ENCODE results near the gene PPT2. TPM values are rescaled to one million over a fixed set of nuclear protein-coding genes. Genes with fewer than 3 reads are reported as not detected.

PPT2 gene
- total RNA-seq: 15.0 TPM

DNA sequence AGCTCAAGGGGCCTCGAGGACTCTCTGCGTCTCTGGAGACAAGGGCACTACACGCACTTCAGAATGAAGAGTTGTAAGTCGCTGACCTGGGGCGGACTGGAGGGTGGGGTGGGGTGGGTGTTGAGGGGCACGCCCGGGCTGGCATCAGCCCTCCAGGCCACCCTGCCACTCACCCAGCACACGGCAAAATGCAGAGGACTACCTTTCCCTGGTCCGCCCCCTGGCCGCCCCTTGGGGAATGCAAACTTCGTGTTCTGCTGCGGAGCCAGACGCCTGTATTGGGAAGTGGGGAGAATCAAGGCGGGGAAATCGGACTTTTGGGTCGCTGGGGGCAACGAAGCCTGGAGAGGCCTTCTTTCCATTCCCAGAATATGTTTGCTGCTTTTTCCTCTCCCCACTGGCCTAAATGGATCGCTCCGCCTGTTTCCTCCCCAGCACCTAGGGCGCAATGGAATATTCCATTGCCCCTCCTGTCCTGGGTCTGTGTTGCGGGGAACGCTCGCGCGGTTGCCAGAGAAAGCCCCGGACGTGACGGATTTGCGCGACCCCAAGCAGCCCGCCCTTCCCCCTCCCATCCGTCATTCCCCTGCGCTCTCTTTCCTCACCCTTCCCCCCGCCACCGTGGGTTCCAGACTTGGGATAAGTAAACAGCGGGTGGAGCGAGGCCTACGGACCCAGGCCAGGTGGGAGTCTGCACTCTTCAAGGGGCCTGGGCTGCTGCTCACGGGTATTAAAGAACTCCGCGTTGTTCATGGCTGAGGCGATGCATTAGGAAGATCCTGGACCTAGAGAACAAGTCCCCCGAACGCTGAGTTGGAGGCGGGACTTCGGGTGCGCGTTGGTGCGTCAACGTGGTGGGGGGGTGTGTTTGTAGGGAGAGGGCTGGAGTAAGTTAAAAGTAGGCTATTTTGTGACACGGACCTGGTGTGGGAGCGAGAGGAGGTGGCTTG, at the start of gene PPT2:
PPT2 (plus strand) TSS at position 578 of the 950 bp plus-strand sequence. CDS start 454 bp downstream, outside the sequence.

GRCh38 chr6:32109114-32109764, 44.7 kb upstream of the PPT2 start, which contains the start of gene TNXB:
Gene TNXB, minus strand, starts transcription at chr6:32109338. Its CDS starts 11,140 bp downstream, at chr6:32098198.

GRCh38 chr6:32127717-32128592, 26.0 kb upstream of the PPT2 start, which contains the start of gene ATF6B:
Gene ATF6B, minus strand, starts transcription at chr6:32128246. Its CDS starts 39 bp downstream, at chr6:32128207.

GRCh38 chr6:32151863-32152768, 1.8 kb upstream of the PPT2 start, which contains the start of gene PRRT1:
Gene PRRT1, minus strand, starts transcription at chr6:32151939. Its CDS starts 112 bp downstream, at chr6:32151827.

GRCh38 chr6:32164295-32164694, 10.4 kb downstream of the PPT2 start, which contains the start of gene EGFL8:
Gene EGFL8, plus strand, starts transcription at chr6:32164595. Its CDS starts 1,571 bp downstream, at chr6:32166166.

DNA sequence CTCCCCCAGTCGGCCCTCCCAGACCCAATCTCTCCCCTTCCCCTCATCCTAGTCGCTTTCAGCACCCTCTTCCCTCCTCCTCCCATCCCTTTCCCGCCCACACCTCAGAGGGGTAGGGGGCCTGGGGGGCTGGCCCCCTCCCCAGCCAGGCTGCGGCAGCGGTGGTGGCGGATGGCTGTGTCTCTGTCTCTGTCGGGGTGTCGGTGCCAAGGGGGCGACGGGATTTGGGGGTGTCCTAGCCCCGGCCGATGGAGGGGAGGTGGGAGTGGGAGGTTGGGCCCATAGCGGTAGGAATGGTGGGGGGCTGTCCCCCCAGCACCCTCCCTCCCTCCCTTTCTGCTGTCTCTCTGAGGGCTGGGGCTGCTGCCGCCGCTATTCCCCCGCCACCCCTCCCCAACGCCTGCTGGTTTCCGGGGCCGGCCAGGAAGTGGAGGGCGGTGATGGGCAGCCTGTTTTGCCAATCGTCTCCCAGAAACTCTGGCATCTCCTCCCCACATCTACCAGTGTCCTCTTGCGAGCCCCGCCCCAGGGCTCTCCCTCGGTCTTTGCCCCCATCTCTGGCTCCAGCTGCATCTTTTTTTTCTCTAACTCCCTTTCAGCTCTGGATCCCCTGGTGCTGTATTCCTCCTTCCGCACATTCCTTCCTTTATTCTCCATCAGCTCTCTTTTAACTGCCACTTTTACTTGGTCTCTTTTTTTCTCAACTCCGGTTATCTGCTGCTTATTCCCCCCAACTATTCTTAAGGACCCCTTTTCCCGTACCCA, 22.0 kb downstream of the PPT2 start, which contains the start of gene AGPAT1:
AGPAT1 (minus strand) TSS at position 374 of the 765 bp plus-strand sequence. CDS start 4,588 bp downstream, outside the sequence.

DNA sequence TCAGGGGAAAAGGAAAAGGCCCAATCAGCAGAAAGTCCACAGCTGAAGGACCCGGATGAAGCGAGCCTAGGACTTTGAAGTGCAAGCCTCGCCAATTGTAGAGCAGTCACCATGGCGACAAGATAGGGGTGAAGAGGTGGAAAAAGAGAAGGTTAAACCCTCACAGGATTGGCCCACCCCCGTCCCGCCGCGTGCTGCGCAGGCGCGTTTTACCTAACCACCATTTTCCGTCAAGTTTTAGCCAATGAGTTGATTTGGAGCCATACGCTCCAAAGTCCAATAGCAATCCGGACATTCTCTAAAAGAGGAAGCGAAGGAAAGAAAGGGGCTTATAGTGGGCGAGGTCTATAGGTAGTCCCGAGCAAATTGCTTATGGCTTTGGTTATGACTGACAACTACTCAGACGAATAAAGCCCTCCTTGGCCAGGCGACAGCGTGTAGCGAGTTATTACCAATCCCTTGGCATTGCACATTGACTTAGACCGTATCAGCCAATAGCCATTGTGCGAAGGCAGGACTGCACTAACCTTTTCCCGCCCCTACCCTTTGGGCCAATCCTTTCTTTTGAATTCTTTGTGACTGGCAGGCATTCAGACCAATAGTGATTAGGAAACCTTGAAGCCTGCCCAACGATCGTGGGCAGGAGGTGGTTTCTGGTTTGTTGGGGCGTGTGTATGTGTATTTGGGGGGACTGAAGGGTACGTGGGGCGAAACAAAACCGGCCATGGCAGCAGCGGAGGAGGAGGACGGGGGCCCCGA, 24.0 kb downstream of the PPT2 start, which contains the start of gene RNF5:
RNF5 (plus strand) TSS at position 618 of the 759 bp plus-strand sequence; CDS start at position 725, 107 bp downstream.

GRCh38 chr6:32184084-32184640, 30.2 kb downstream of the PPT2 start, which contains the start of gene AGER:
Gene AGER, minus strand, starts transcription at chr6:32184253. Its CDS starts 31 bp downstream, at chr6:32184222.

GRCh38 chr6:32190054-32190851, 36.3 kb downstream of the PPT2 start, which contains the start of gene PBX2:
Gene PBX2, minus strand, starts transcription at chr6:32190202. Its CDS starts 287 bp downstream, at chr6:32189915.

DNA sequence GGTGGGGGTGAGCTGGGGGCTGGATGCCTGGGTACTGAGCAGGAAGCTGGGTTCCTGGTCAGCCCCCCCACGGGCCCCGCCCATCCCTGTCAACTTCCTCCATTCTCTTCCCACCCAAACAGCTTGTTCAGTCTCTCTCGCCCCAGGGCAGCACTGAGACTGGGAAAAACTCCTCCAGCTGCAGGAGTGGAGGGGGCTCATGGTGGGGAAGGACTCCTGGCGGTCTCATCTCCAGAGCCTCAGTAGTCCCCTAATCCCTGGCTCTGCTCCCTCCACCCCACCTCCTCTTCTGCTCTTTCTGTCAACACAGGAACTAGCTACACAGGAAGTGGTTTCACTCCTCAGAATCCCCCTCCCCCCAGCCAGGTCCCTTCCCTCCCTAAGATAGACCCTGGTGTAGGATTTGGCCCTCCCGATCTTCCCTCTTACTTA, 38.7 kb downstream of the PPT2 start, which contains the start of gene GPSM3:
GPSM3 (minus strand) TSS at position 36 of the 432 bp plus-strand sequence. CDS start 130 bp downstream, outside the sequence.

Small RNA genes within 50 kb of the gene (small RNA-seq; reads per million reads assigned to genes)
- gene AL662884.1 (not detected), gene MIR6833 (not detected)

Other genes with a start within 250 kb of the PPT2 start
- gene C2, start 226.4 kb upstream of the PPT2 start, total RNA-seq: 5.3 TPM
- 3.2 TPM for gene CFB, start 208.0 kb upstream of the PPT2 start, total RNA-seq
- 47.5 TPM for gene NELFE, start 195.2 kb upstream of the PPT2 start, total RNA-seq
- 33.0 TPM for gene SKIC2, start 195.0 kb upstream of the PPT2 start, total RNA-seq
- gene DXO, start 182.0 kb upstream of the PPT2 start, total RNA-seq: 8.5 TPM
- gene C4A, start 172.1 kb upstream of the PPT2 start, total RNA-seq: 45.9 TPM
- 47.7 TPM for gene C4B, start 139.3 kb upstream of the PPT2 start, total RNA-seq
- 0.23 TPM for gene CYP21A2, start 115.7 kb upstream of the PPT2 start, total RNA-seq
- 6.0 TPM for gene TNXB, start 44.8 kb upstream of the PPT2 start, total RNA-seq
- gene ATF6B, start 25.9 kb upstream of the PPT2 start, total RNA-seq: 19.8 TPM
- 5.8 TPM for gene FKBPL, start 23.9 kb upstream of the PPT2 start, total RNA-seq
- gene PRRT1, start 2.2 kb upstream of the PPT2 start, total RNA-seq: 0.69 TPM
- 7.8 TPM for gene EGFL8, start 10.5 kb downstream of the PPT2 start, total RNA-seq
- 28.1 TPM for gene AGPAT1, start 21.9 kb downstream of the PPT2 start, total RNA-seq
- gene RNF5, start 24.3 kb downstream of the PPT2 start, total RNA-seq: 62.1 TPM
- gene AGER, start 30.1 kb downstream of the PPT2 start, total RNA-seq: 0.92 TPM
- 29.5 TPM for gene PBX2, start 36.1 kb downstream of the PPT2 start, total RNA-seq
- 1.4 TPM for gene GPSM3, start 38.5 kb downstream of the PPT2 start, total RNA-seq
- gene NOTCH4, start 69.9 kb downstream of the PPT2 start, total RNA-seq: 8.8 TPM
- not detected for gene TSBP1, start 217.8 kb downstream of the PPT2 start, total RNA-seq